GM23338 (cell line): ENCODE results near the gene PKHD1. TPM values are rescaled to one million over a fixed set of nuclear protein-coding genes. Genes with fewer than 3 reads are reported as not detected.

ENCODE experiments used
- ATAC-seq: fragments of 200-7000 bp; cut with Tn5 transposase; 3 replicates; pipeline ENCODE4 v1.9.1; 2020
- DNase-seq: peaks from one replicate; pipeline ENCODE4 v3.0.0-alpha.2; 2015; ENCODE audit warnings: low spot score
- H2AFZ ChIP-seq: fragments of 200-600 bp; sonication (generic); 2 replicates; pipeline ENCODE4 v1.8.0; 2016; ENCODE audit warnings: antibody characterized with exemption, mild to moderate bottlenecking, moderate library complexity
- H3F3A ChIP-seq: fragments of 200-600 bp; sonication (generic); replicated peaks from 2 replicates; pipeline ENCODE4 v1.8.0; 2017; ENCODE audit warnings: antibody characterized with exemption, mixed run types, low read depth
- H3K27ac ChIP-seq: fragments of 200-600 bp; sonication (generic); 2 replicates; pipeline ENCODE4 v1.6.1; 2016; ENCODE audit warnings: low read depth
- H3K27me3 ChIP-seq: fragments of 200-600 bp; sonication (generic); 2 replicates; pipeline ENCODE4 v1.8.0; 2016; ENCODE audit warnings: mild to moderate bottlenecking, mixed run types, moderate library complexity; ENCODE audit not compliant: insufficient read depth
- H3K36me3 ChIP-seq: fragments of 200-600 bp; sonication (generic); 2 replicates; pipeline ENCODE4 v1.8.0; 2016; ENCODE audit warnings: mild to moderate bottlenecking; ENCODE audit not compliant: insufficient read depth
- H3K4me1 ChIP-seq: fragments of 200-600 bp; sonication (generic); 2 replicates; pipeline ENCODE4 v1.8.0; 2016; ENCODE audit warnings: mild to moderate bottlenecking, moderate library complexity; ENCODE audit not compliant: insufficient read depth
- H3K4me2 ChIP-seq: fragments of 200-600 bp; sonication (generic); 2 replicates; pipeline ENCODE4 v1.7.1; 2017; ENCODE audit warnings: mixed run types
- H3K4me3 ChIP-seq: fragments of 200-600 bp; sonication (generic); 2 replicates; pipeline ENCODE4 v1.6.1; 2016; ENCODE audit warnings: mixed run types
- H3K79me2 ChIP-seq: fragments of 200-600 bp; sonication (generic); replicated peaks from 2 replicates; pipeline ENCODE4 v1.8.0; 2017; ENCODE audit warnings: mild to moderate bottlenecking; ENCODE audit not compliant: insufficient read depth
- H3K9me2 ChIP-seq: fragments of 200-600 bp; sonication (generic); 2 replicates; pipeline ENCODE4 v1.8.0; 2017; ENCODE audit not compliant: insufficient read depth
- H4K20me1 ChIP-seq: fragments of 200-600 bp; sonication (generic); replicated peaks from 2 replicates; pipeline ENCODE4 v1.8.0; 2017; ENCODE audit warnings: mild to moderate bottlenecking; ENCODE audit not compliant: insufficient read depth
- H3K27ac Mint-ChIP-seq: 2 replicates; pipeline ENCODE4 v1.8.0; 2020; ENCODE audit warnings: inconsistent platforms, mild to moderate bottlenecking, moderate library complexity, mixed read lengths
- H3K27me3 Mint-ChIP-seq: 3 replicates; pipeline ENCODE4 v1.8.0; 2022; ENCODE audit warnings: low read depth, mild to moderate bottlenecking, moderate library complexity, mixed read lengths, inconsistent platforms; ENCODE audit not compliant: insufficient read depth, poor library complexity
- H3K36me3 Mint-ChIP-seq: 3 replicates; pipeline ENCODE4 v1.8.0; 2021; ENCODE audit warnings: low read depth, mild to moderate bottlenecking, inconsistent platforms, moderate library complexity, mixed read lengths
- H3K4me1 Mint-ChIP-seq: 3 replicates; pipeline ENCODE4 v1.8.0; 2020; ENCODE audit warnings: mild to moderate bottlenecking, inconsistent platforms, mixed read lengths
- H3K4me3 Mint-ChIP-seq: 3 replicates; pipeline ENCODE4 v1.8.0; 2021; ENCODE audit warnings: moderate library complexity, mild to moderate bottlenecking, inconsistent platforms, mixed read lengths
- H3K9me3 Mint-ChIP-seq: 3 replicates; pipeline ENCODE4 v1.8.0; 2020; ENCODE audit warnings: moderate library complexity, mild to moderate bottlenecking, inconsistent platforms, mixed read lengths
- CREB1 ChIP-seq: fragments of 250-450 bp; sonication (Bioruptor Pico); IDR thresholded peaks from 2 replicates; pipeline ENCODE4 v1.5.0; 2020; ENCODE audit warnings: low read depth, mild to moderate bottlenecking, moderate library complexity
- ETS1 ChIP-seq: IDR thresholded peaks from 2 replicates; pipeline ENCODE4 v1.6.1; 2016; ENCODE audit warnings: antibody characterized with exemption
- EZH2 ChIP-seq: fragments of 200-600 bp; sonication (generic); IDR thresholded peaks from one replicate; pipeline ENCODE4 v1.8.0; 2017; ENCODE audit warnings: antibody characterized with exemption, mild to moderate bottlenecking, low read depth; ENCODE audit not compliant: unreplicated experiment
- EZH2phosphoT487 ChIP-seq: fragments of 200-600 bp; sonication (generic); IDR thresholded peaks from one replicate; pipeline ENCODE4 v1.8.1; 2018; ENCODE audit warnings: antibody characterized with exemption; ENCODE audit not compliant: unreplicated experiment
- JUNB ChIP-seq: IDR thresholded peaks from one replicate; pipeline ENCODE4 v1.6.1; 2016; ENCODE audit warnings: antibody characterized with exemption; ENCODE audit not compliant: unreplicated experiment
- NANOG ChIP-seq: IDR thresholded peaks from 2 replicates; pipeline ENCODE4 v1.6.1; 2016; ENCODE audit warnings: antibody characterized with exemption, borderline replicate concordance
- POLR2AphosphoS5 ChIP-seq: IDR thresholded peaks from 2 replicates; pipeline ENCODE4 v1.6.1; 2016; ENCODE audit warnings: antibody characterized with exemption, low read depth
- STAT1 ChIP-seq: IDR thresholded peaks from one replicate; pipeline ENCODE4 v1.6.1; 2016; ENCODE audit warnings: antibody characterized with exemption; ENCODE audit not compliant: unreplicated experiment
- ZNF114 ChIP-seq: fragments of 250-450 bp; sonication (Bioruptor Pico); IDR thresholded peaks from 2 replicates; pipeline ENCODE4 v1.5.0; 2020; ENCODE audit warnings: mild to moderate bottlenecking, moderate library complexity
- ZNF331 ChIP-seq: fragments of 250-450 bp; sonication (Bioruptor Pico); IDR thresholded peaks from 2 replicates; pipeline ENCODE4 v1.5.0; 2020; ENCODE audit warnings: low read depth, mild to moderate bottlenecking, moderate library complexity
- polyA plus RNA-seq: library from polyadenylated mRNA; unstranded; fragments of >200 nt; fragmentation: Nextera tagmentation; extraction: Ambion mirVana; gene quantifications from 2 replicates; pipeline ENCODE4 v1.2.1, GENCODE V29; 2016
- total RNA-seq: library from RNA; depleted of rRNA; stranded (reverse); fragments of >200 nt; shearing (Covaris generic); gene quantifications from 2 replicates; pipeline ENCODE4 v1.2.3, GENCODE V29; 2014
- TF ChIP-seq, protein P1 (sequence below): IDR thresholded peaks from one replicate; pipeline ENCODE4 v1.6.1; 2018; ENCODE audit warnings: antibody characterized with exemption; ENCODE audit not compliant: unreplicated experiment
- TF ChIP-seq, protein P2 (sequence below), 2 experiments: fragments of 200-600 bp in 1 of 2; sonication (generic) in 1 of 2; conservative IDR thresholded peaks; 2 replicates each; pipeline versions ENCODE4 v1.5.1 to v1.6.1; 2016 to 2017; ENCODE audit warnings: antibody characterized with exemption in 2 of 2, low read depth in 2 of 2, mild to moderate bottlenecking in 2 of 2, moderate library complexity in 1 of 2

PKHD1 gene
- total and polyA plus RNA-seq, 2 experiments from 2014 or later, result 0.03 to 0.07 TPM

DNA sequence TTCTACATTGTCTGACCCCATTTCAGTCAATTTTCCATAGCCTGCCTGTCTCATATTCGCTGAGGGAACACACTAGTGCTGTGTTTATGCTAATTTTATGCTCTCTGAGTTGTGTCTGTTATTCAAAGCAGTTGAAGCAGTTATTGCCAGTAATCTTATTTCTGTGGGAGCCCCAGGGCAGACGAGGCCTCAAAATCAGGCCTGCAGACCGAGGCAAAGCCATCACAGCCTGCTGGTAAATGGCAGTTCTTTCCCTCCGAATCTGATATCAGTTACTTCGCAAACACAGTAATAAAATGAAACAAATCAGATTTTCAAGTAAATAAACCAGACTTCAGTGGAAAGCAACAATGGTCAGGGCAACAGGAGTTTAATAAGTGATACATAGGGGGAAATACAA is 508.4 kb downstream of the PKHD1 start:
- Histone ChIP-seq H4K20me1 (no peaks in the 10 kb centered on the region), H3K4me2 (no peak overlapping the region), H3K36me3 (no peaks in the 10 kb centered on the region), H3K9me2 (no peaks in the 10 kb centered on the region), H3K27ac (no peak overlapping the region), H3K4me3 (no peak overlapping the region), H2AFZ (0 out of 2 replicates have a peak overlapping the region, but pooled peaks have one; percentile 16), H3K27me3 (no peaks in the 10 kb centered on the region), H3F3A (no peaks in the 10 kb centered on the region), H3K79me2 (no peaks in the 10 kb centered on the region), H3K4me1 (peaks cover 7% of the 10 kb centered on the region)
- Mint-ChIP-seq H3K4me1 (peaks cover 7% of the 10 kb centered on the region), H3K27ac (no peak overlapping the region; the same call in 1 of the 2 replicates), H3K27me3 (peaks cover 4% of the 10 kb centered on the region), H3K36me3 (peaks cover 3% of the 10 kb centered on the region; the same call in 2 of the 3 replicates), H3K9me3 (peaks cover 12% of the 10 kb centered on the region; the same call in 2 of the 3 replicates), H3K4me3 (no peak overlapping the region)
- ATAC-seq, result no peak
- DNase-seq, result no peak
- TF ChIP-seq CREB1 (CRISPR knock-in tag), result no peak
- TF ChIP-seq EZH2, result no peak
- TF ChIP-seq, protein P1, sequence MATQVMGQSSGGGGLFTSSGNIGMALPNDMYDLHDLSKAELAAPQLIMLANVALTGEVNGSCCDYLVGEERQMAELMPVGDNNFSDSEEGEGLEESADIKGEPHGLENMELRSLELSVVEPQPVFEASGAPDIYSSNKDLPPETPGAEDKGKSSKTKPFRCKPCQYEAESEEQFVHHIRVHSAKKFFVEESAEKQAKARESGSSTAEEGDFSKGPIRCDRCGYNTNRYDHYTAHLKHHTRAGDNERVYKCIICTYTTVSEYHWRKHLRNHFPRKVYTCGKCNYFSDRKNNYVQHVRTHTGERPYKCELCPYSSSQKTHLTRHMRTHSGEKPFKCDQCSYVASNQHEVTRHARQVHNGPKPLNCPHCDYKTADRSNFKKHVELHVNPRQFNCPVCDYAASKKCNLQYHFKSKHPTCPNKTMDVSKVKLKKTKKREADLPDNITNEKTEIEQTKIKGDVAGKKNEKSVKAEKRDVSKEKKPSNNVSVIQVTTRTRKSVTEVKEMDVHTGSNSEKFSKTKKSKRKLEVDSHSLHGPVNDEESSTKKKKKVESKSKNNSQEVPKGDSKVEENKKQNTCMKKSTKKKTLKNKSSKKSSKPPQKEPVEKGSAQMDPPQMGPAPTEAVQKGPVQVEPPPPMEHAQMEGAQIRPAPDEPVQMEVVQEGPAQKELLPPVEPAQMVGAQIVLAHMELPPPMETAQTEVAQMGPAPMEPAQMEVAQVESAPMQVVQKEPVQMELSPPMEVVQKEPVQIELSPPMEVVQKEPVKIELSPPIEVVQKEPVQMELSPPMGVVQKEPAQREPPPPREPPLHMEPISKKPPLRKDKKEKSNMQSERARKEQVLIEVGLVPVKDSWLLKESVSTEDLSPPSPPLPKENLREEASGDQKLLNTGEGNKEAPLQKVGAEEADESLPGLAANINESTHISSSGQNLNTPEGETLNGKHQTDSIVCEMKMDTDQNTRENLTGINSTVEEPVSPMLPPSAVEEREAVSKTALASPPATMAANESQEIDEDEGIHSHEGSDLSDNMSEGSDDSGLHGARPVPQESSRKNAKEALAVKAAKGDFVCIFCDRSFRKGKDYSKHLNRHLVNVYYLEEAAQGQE, result no peak
- no peak for TF ChIP-seq ETS1
- no peak for TF ChIP-seq EZH2phosphoT487

DNA sequence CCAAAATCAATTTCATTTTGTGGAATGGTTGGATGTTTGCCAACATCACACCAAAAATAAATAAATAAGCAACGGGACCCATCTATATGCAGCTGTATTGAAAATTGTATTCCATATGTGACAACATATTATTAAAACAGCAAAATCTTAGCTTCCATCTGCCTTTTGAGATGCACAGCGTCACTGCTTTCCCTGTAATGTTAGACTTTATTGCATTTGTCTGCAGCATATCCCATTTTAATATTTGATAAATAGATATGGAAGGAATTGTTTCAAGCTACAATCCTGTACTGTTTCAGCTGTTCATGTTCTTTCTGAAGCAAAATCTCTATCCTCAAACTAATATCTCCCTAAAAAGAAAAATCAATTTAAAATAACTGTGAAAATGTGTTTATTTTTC is 509.1 kb downstream of the PKHD1 start:
- Histone ChIP-seq H2AFZ (no peak overlapping the region), H3K27me3 (no peaks in the 10 kb centered on the region), H3K9me2 (no peaks in the 10 kb centered on the region), H3K79me2 (no peaks in the 10 kb centered on the region), H3K27ac (no peak overlapping the region), H3K4me2 (no peak overlapping the region), H3K4me1 (peaks cover 6% of the 10 kb centered on the region; the same call in 1 of the 2 replicates), H3F3A (no peaks in the 10 kb centered on the region), H4K20me1 (no peaks in the 10 kb centered on the region), H3K36me3 (no peaks in the 10 kb centered on the region), H3K4me3 (no peak overlapping the region)
- Mint-ChIP-seq H3K27me3 (peaks cover 4% of the 10 kb centered on the region), H3K36me3 (peaks cover 3% of the 10 kb centered on the region; the same call in 2 of the 3 replicates), H3K4me3 (no peak overlapping the region), H3K9me3 (peaks cover 12% of the 10 kb centered on the region; the same call in 2 of the 3 replicates), H3K4me1 (peaks cover 4% of the 10 kb centered on the region), H3K27ac (no peak overlapping the region)
- ATAC-seq, result no peak
- DNase-seq, result no peak
- no peak for TF ChIP-seq EZH2phosphoT487
- no peak for TF ChIP-seq ZNF331
- TF ChIP-seq ZNF114, result no peak
- TF ChIP-seq STAT1, result no peak
- no peak for TF ChIP-seq POLR2AphosphoS5
- TF ChIP-seq, protein P1, result no peak
- TF ChIP-seq ETS1, result no peak
- TF ChIP-seq NANOG, result no peak
- TF ChIP-seq, protein P2, sequence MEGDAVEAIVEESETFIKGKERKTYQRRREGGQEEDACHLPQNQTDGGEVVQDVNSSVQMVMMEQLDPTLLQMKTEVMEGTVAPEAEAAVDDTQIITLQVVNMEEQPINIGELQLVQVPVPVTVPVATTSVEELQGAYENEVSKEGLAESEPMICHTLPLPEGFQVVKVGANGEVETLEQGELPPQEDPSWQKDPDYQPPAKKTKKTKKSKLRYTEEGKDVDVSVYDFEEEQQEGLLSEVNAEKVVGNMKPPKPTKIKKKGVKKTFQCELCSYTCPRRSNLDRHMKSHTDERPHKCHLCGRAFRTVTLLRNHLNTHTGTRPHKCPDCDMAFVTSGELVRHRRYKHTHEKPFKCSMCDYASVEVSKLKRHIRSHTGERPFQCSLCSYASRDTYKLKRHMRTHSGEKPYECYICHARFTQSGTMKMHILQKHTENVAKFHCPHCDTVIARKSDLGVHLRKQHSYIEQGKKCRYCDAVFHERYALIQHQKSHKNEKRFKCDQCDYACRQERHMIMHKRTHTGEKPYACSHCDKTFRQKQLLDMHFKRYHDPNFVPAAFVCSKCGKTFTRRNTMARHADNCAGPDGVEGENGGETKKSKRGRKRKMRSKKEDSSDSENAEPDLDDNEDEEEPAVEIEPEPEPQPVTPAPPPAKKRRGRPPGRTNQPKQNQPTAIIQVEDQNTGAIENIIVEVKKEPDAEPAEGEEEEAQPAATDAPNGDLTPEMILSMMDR (conservative IDR thresholded peaks at IDR 0.05; ENCODE audit: low read depth in 2 of 2), result no peak
- TF ChIP-seq JUNB, result no peak
- no peak for TF ChIP-seq EZH2
- no peak for TF ChIP-seq CREB1 (CRISPR knock-in tag)
